GM10266 (cell line): ENCODE measurements around the gene CERS6.
"Not testable (repeated sequence)": the region's sequence is repeated elsewhere in the genome, so short reads cannot be mapped to it uniquely, and the experiment has no call there.

Experiments
- DNase-seq: peaks from one replicate; pipeline ENCODE4 v3.0.0; 2012; ENCODE audit errors: extremely low spot score
- TF ChIP-seq, protein P1 (sequence below): IDR thresholded peaks from 2 replicates; pipeline ENCODE4 v1.5.1; 2012; ENCODE audit warnings: mild to moderate bottlenecking, low read depth; ENCODE audit not compliant: control insufficient read depth, insufficient read depth; ENCODE audit errors: missing control alignments

Gene CERS6

DNA sequence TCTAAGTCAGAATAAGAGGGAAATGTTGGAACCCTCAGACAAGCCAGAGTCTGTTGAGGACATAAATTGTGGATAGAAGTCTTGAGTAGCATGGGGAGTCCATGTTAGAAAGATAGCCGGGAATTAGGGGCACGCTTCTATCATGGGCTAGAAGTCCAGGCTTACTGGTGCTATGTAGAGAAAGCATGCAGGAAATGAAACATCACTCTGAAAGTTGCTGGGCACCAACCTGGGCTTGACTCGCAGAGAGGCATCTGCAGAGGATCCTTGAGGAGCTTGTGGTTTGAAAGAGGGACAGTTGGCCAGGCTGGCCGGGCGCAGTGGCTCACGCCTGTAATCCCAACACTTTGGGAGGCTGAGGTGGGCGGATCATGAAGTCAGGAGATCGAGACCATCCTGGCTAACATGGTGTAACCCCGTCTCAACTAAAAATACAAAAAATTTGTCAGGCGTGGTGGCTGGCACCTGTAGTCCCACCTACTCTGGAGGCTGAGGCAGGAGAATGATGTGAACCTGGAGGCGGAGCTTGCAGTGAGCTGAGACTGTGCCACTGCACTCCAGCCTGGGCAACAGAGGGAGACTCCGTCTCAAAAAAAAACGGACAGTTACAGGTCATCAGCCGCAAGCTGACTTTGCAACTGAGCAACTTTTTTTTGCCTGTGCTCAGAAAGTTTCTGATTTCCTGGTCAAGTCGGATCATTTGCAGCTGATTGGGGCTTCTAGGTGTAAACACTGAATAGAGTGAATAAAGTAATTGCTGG is 24.9 kb downstream of the CERS6 start:
- TF ChIP-seq, protein P1, sequence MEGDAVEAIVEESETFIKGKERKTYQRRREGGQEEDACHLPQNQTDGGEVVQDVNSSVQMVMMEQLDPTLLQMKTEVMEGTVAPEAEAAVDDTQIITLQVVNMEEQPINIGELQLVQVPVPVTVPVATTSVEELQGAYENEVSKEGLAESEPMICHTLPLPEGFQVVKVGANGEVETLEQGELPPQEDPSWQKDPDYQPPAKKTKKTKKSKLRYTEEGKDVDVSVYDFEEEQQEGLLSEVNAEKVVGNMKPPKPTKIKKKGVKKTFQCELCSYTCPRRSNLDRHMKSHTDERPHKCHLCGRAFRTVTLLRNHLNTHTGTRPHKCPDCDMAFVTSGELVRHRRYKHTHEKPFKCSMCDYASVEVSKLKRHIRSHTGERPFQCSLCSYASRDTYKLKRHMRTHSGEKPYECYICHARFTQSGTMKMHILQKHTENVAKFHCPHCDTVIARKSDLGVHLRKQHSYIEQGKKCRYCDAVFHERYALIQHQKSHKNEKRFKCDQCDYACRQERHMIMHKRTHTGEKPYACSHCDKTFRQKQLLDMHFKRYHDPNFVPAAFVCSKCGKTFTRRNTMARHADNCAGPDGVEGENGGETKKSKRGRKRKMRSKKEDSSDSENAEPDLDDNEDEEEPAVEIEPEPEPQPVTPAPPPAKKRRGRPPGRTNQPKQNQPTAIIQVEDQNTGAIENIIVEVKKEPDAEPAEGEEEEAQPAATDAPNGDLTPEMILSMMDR, result no peak
- DNase-seq, result no peak

DNA sequence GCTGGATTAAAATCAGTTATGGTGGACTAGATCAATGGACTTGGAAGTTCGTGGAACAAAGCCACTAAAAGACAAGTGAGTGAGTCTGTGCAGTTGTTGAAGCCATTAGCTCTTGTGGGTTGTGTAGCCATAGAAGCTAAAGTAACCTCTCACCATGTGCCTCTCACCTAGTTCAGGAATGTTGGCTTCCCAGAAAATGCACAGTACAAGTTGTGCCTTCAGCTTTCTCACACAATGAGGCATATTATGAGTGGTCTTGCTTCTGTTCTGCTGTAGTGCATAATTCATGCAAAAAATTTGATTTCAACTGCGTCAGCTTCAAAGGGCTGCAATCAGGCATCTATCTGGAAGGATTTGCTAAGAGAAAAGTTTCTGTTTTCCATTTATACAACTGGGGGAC is 26.2 kb downstream of the CERS6 start:
- TF ChIP-seq, protein P1, result no peak
- DNase-seq, result no peak

DNA sequence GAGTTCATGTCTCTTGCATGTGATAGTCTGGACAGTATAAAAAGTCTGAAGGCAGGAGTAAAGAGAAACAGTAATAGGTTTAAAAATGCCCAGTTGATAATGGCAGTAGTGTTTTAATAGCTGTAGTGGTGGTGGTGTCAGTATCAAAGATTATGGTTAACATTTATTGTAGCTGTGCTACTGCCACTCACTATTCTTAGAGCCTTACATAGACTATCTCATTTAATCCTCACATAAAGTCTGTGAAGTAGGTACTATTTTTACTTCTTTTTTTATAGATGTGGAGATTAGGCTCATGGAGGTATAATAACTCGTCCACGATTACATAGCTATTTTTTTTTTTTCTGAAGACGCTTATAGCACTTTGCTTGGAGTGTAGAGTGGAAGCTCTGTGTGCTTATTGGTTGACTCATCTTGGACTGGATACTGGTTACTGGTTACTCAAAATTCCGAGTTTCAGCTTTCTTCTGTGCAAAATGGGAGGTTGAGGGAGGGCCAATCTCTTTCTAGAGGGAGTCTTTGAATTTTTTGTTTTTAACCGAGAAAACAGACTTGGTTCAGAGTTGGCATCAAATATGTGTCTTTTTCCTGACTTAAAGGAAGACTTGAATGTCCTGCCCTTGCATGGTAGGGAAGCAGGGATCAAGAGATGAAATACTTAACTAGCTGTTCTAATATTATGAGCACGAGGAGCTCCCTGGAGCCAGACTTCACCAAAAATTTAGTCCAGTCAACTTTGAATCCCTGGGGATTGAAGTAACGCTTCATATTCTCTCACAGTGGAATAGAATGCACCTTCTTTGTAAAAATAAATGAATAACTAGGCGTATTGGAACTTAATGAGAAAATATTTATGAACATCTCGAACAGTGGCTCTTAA is 27.1 kb downstream of the CERS6 start:
- no peak for DNase-seq
- TF ChIP-seq, protein P1, result no peak

DNA sequence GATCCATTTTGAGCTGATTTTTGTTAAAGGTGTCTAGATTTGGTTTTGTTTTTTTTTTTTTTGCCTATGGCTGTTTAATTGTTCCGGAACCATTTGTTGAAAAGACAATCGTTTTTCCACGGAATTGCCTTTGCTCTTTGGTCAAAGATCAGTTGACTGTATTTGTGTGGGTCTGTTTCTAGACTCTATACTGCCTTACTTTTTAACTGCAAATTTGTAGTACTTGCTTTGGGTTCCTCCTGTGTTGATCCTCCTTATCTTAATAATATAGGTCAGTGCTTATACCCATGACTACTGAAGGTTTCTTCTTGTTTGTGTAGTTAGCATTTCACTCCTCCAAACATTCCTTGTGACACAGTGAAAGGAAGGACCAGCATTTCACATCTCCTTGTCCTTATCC is 30.4 kb downstream of the CERS6 start:
- no peak for DNase-seq
- TF ChIP-seq, protein P1, result no peak

DNA sequence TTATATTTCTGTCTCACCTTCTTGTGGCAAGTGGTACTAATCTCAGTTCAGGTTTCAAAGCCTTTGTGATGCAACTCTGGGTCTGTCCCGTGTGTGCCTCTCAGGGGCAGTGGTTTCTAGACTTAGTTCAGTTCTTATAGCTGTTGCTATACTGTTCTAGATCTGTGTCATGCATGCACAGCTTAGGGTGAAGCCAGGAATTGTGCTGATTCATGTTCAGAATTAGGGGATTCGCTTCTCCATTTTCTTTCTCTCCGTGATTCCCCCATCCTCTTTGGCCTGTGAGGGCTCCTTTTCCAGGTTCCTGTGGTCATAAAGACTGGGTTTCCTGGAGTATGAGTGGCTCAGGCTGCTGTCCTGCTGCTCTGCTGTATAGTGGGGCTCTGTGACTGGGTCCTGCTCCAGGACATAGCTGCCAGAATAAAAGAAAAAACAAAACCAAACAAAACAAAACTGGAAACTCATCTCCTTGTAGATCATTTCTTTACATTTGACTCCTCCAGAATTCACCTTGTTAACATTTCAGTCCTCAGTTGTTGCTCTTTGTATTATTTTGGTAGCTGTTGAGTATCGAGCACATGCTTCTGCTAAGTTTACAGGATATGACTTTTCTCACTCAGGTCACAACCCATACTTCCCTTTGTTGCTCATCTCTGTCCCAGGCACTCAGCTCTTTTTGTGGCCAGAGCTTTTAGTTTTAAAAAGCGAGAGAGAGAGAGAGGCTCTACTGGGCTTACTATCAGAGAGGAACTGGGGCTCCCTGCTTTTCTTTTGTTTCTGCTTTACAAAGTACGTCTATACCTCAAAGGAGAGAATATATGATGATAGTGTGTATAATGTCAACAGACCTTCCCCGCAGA is 34.2 kb downstream of the CERS6 start:
- DNase-seq, result peak; percentile 60
- TF ChIP-seq, protein P1, result no peak

DNA sequence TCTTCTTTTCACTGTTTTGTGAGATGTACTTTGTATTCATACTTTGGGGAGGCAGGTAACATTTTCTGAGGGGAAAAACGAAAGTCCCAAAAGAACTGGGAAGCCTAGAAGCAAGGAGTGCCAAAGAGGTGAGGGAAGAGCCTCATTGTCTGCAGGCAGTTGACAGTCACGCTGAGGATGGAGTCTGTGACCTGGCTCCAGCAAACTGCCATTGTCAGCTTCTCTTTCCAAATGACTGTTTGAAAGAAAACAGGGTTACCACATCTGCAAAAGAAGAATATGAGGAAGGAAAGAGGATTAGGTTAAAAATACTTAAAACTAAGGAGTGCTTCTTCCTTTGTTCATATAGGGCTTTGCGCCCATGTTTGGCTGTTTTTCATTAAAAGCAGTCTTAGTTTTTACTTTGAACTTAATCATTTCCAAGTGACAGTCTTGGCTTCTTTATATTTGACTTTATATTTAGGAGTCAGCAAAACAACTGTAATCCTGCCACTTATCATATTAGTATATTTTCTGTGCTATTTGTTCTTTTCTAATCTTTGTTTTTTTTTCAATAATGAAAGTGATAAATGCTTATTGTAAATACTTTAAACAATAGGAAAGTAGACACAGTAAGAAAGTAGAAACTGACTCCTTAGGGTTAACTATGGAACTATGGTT is 35.0 kb downstream of the CERS6 start:
- TF ChIP-seq, protein P1, result no peak
- DNase-seq, result no peak

DNA sequence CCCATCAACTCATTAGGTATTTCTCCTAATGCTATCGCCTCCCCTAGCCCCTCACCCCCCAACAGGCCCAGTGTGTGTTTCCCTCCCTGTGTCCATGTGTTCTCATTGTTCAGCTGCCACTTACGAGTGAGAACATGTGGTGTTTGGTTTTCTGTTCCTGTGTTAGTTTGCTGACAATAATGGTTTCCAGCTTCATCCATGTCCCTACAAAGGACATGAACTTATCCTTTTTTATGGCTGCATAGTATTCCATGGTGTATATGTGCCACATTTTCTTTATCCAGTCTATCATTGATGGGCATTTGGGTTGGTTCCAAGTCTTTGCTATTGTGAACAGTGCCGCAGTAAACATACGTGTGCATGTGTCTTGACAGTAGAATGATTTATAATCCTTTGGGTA is 35.7 kb downstream of the CERS6 start:
- DNase-seq, result not testable (repeated sequence)

DNA sequence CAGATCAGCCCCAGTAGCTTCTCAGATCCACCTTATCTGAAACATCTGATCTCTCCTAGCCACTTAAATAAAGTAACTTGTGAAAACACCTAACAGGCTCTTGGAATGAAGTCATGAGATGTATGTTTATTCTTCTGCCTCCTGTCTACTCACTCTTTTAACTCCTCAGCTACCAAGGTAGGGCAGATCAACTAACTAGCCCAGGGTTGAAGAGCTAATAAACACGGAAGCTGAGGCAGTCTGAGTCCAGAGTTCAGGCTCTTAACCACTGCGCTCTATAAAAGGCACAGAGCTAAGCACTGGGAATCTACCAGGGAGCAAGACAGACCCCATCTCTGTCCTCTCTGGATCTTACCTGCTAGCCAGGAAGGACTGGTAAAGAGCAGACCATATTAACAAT is 37.1 kb downstream of the CERS6 start:
- DNase-seq, result not testable (repeated sequence)
